ENCODE data around the gene CPA4. TPM values are rescaled to one million over a fixed set of nuclear protein-coding genes. Genes with fewer than 3 reads are reported as not detected.
A peak's percentile ranks its signal among the peaks of the same experiment; 100 is the strongest.

CPA4 gene
- total RNA-seq, 2 experiments from 2014 or later, result not detected

DNA sequence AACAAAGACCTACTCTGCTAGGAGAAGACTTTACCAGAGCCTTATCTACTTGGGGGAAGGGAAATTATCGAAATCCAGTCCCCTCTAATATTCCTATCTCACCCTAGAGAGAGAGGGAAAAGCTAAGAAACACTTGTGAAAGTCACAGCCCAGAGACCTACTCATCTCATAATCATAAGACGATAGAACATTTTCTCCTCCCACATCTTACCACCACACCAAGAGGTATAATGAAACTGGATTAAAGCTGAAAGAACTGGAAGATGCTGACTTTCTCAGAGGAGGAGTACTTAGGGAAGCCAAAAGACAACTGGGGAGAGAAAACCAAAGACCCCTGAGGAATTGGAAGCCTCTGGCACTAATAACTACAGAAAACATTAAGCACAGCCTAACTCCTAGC, 40.9 kb downstream of the CPA4 start:
- Mint-ChIP-seq H3K36me3 (ENCODE audit: low read depth) (no peaks in the 10 kb centered on the region), H3K27me3 (no peaks in the 10 kb centered on the region), H3K4me3 (no peak overlapping the region), H3K27ac (no peak overlapping the region), H3K4me1 (peaks cover 4% of the 10 kb centered on the region), H3K9me3 (ENCODE audit: low read depth) (no peaks in the 10 kb centered on the region)
- CTCF ChIA-PET, result interaction anchor here (1.1 to 1.3 kb wide), 2 partner anchors 33 to 90 kb away, joined by 3 read pairs; no protein-coding TSS in a partner anchor
- DNase-seq (no peak), ATAC-seq (peak; percentile 58)
- POLR2A ChIA-PET, result no interaction called here
- intact Hi-C loops (cut with DNase I, micrococcal nuclease), result no loop called here

DNA sequence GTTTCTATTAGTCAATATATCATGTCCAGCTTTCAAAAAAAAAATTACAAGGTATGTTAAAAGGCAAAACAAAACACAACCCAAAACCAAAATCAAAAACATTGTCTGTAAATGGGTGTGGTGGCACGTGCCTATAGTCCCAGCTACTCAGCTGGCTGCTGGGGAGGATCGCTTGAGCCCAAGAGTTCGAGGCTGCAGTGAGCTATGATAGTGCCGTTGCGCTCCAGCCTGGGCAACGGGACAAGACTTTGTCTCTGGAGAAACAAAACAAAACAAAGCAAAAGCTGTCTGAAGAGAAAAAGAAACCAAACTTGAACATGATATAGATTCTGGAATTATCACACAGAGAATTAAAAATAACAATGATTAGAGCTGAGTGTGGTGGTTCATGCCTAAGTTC, 41.3 kb downstream of the CPA4 start:
- no peaks in the 10 kb centered on the region for H3K27me3 Mint-ChIP-seq
- CTCF ChIA-PET, result interaction anchor here (1.3 kb wide), 1 partner anchor 91 kb away, joined by 3 read pairs; no protein-coding TSS in a partner anchor
- DNase-seq, result no peak
- H3K4me3 Mint-ChIP-seq, result no peak overlapping the region
- peaks cover 4% of the 10 kb centered on the region for H3K4me1 Mint-ChIP-seq
- H3K9me3 Mint-ChIP-seq (ENCODE audit: low read depth), result no peaks in the 10 kb centered on the region
- POLR2A ChIA-PET, result no interaction called here
- no peak overlapping the region for H3K27ac Mint-ChIP-seq
- H3K36me3 Mint-ChIP-seq (ENCODE audit: low read depth), result no peaks in the 10 kb centered on the region
- intact Hi-C loops (cut with DNase I, micrococcal nuclease), result no loop called here
- no peak for ATAC-seq

DNA sequence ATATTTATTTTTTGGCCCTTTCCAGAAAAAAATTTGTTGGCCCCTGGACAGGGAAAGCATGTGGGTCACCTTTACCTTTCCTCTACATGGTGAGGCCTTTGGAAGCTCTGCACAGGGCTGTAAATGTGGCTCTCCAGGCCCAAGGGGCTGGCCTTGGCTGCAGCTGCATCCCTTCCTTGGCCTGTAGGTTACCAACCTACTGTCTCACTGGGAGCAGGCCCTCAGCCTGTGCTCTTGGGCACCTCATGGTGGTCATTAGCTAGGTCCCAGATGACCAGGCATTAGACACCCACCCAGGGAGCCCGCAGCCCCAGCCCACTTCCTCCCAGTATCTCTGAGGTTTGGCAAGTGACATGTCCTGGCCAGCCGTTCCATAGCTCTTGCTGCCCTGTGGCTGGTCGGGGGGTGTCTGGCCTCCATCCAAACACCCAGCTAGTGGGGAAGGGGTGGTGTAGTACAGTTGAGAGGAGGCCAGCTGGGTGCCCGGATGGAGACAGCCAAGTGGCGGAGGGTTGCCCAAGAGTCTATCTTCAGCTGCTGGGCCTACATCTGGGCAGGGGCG, 44.5 kb downstream of the CPA4 start:
- Mint-ChIP-seq H3K4me3 (no peak overlapping the region), H3K9me3 (ENCODE audit: low read depth) (no peaks in the 10 kb centered on the region), H3K36me3 (ENCODE audit: low read depth) (no peaks in the 10 kb centered on the region), H3K4me1 (peaks cover 4% of the 10 kb centered on the region), H3K27me3 (no peaks in the 10 kb centered on the region), H3K27ac (no peak overlapping the region)
- intact Hi-C loops (cut with DNase I, micrococcal nuclease), result no loop called here
- POLR2A ChIA-PET, result no interaction called here
- no peak for DNase-seq
- CTCF ChIA-PET, result interaction anchor here (1.0 kb wide), 1 partner anchor 223 kb away, joined by 3 read pairs; no protein-coding TSS in a partner anchor
- ATAC-seq, result no peak

DNA sequence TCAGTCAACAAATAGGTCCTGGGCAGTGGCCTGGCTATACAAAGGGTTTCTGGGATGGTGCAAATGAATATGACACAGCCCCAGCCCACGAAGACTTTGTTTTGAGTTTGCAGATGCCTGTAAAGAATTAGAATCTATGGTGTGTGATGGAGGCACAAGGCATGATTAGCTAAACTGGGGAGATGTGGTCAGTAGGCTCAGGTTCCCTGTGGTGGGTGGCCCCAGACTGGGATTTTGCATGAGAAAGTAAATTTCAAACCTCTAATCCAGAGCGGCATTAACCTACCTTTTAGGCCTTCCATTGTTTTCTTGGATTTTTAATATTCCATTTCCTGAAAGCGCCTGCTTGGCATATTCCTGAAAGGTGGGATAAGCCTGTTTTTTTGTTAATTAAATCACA, 45.3 kb downstream of the CPA4 start:
- Mint-ChIP-seq H3K4me3 (no peak overlapping the region), H3K9me3 (ENCODE audit: low read depth) (no peaks in the 10 kb centered on the region), H3K27ac (no peak overlapping the region), H3K4me1 (peaks cover 4% of the 10 kb centered on the region), H3K27me3 (no peaks in the 10 kb centered on the region), H3K36me3 (ENCODE audit: low read depth) (no peaks in the 10 kb centered on the region)
- intact Hi-C loops (cut with DNase I, micrococcal nuclease), result no loop called here
- no peak for ATAC-seq
- DNase-seq, result no peak
- POLR2A ChIA-PET, result no interaction called here
- CTCF ChIA-PET, result no interaction called here

DNA sequence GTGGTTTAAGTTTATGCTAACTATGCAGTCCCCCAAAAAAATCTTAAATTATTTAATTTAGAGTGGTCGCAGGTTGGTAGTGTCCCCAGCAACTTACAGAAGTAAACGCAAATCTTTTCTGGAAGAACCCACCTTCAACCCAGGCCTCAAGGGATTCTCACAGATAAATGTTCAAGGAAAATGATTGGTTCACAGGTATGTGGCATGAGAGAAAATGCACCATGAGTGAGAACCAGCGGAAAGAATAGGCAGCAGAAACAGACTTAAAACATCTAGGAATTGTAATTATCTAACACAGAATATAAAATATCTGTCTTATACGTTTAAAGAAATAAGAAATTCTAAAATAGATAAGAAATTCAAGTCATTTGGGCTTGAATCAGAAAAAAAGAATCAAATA, 48.9 kb downstream of the CPA4 start:
- Mint-ChIP-seq H3K27ac (no peak overlapping the region), H3K4me1 (no peaks in the 10 kb centered on the region), H3K9me3 (ENCODE audit: low read depth) (no peaks in the 10 kb centered on the region), H3K4me3 (no peak overlapping the region), H3K36me3 (ENCODE audit: low read depth) (no peaks in the 10 kb centered on the region), H3K27me3 (peaks cover 2% of the 10 kb centered on the region)
- CTCF ChIA-PET, result no interaction called here
- DNase-seq (no peak), ATAC-seq (no peak)
- POLR2A ChIA-PET, result no interaction called here
- intact Hi-C loops (cut with DNase I, micrococcal nuclease), result no loop called here

DNA sequence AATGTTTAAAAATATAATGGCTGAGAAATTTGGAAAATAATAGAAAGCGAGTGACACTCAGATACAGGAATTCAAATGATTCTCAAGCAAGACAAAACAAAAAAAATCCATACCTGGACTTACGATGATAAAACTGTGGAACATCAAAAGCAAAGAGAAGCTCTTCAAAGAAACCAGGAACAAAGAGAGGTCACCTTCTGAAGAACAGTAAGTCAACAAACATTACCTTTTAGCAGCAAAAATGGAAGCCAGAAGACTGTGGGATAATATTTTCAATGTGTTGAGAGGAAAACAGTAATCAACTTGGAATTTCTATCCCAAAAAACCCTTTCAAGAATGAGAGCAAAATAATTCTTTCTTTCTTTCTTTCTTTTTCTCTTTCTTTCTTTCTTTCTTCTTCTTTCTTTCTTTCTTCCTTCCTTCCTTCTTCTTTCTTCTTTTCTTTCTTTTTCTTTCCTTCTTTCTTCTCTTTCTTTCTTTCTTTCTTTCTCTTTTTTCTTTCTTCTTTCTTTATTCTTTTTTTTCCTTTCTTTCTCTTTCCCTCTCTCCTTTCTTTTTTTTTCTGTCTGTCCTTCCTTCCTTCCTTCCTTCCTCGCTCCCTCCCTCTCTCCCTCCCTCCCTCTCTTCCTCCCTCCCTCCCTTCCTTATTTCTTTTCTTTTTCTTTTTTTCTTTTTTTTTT, 49.9 kb downstream of the CPA4 start:
- CTCF ChIA-PET, result interaction anchor here (1.0 kb wide), 1 partner anchor 13 kb away, joined by 3 read pairs; no protein-coding TSS in a partner anchor
- intact Hi-C loops (cut with DNase I, micrococcal nuclease), result no loop called here
- POLR2A ChIA-PET, result no interaction called here
- ATAC-seq, result no peak
- H3K36me3 Mint-ChIP-seq (ENCODE audit: low read depth), result no peaks in the 10 kb centered on the region
- peaks cover 2% of the 10 kb centered on the region for H3K27me3 Mint-ChIP-seq
- no peak for DNase-seq
- H3K4me3 Mint-ChIP-seq, result no peak overlapping the region
- H3K9me3 Mint-ChIP-seq (ENCODE audit: low read depth), result no peaks in the 10 kb centered on the region
- no peak overlapping the region for H3K27ac Mint-ChIP-seq
- H3K4me1 Mint-ChIP-seq, result no peaks in the 10 kb centered on the region

DNA sequence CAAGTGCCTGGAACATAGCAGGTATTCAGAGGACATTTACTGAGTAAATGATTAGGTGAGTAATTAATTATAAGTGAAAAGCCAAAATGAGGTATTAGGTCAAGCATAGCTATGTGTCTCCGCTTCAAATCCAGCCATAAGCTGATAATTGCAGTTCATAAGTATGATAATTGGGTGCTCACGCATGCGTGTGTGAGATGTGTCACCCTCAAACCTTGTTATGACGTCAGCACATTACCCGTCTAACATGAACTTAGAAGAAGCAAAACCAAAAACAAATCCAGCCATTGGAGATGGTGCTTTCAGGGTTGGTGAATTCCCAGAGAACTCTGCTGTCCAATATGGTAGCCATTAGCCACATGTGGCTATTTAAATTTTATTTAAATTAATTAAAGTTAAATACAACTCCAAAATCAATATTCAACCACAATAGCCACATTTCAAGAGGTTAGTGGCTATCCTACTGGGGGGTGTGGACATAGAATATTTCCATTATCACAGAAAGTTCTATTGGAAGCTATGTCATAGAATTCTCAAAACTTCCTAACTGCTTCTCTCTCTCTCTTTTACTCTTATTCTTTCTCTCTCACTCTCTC, 51.4 kb downstream of the CPA4 start, which contains the start of gene CPA5:
CPA5 (plus strand) TSS at position 546 of the 596 bp plus-strand sequence. CDS start 1,670 bp downstream, outside the sequence.
- H3K27me3 Mint-ChIP-seq, result peaks cover 2% of the 10 kb centered on the region
- H3K36me3 Mint-ChIP-seq (ENCODE audit: low read depth), result no peaks in the 10 kb centered on the region
- intact Hi-C loops (cut with DNase I, micrococcal nuclease), result no loop called here
- no peaks in the 10 kb centered on the region for H3K9me3 Mint-ChIP-seq (ENCODE audit: low read depth)
- ATAC-seq, result no peak
- ChIA-PET CTCF (interaction anchor here (0.9 to 1.4 kb wide), 2 partner anchors 14 to 412 kb away, joined by 3 to 4 read pairs; no protein-coding TSS in a partner anchor), POLR2A (no interaction called here)
- no peak for DNase-seq
- H3K27ac Mint-ChIP-seq, result no peak within 1 kb of the TSS
- no peak within 1 kb of the TSS for H3K4me3 Mint-ChIP-seq
- no peaks in the 10 kb centered on the region for H3K4me1 Mint-ChIP-seq

DNA sequence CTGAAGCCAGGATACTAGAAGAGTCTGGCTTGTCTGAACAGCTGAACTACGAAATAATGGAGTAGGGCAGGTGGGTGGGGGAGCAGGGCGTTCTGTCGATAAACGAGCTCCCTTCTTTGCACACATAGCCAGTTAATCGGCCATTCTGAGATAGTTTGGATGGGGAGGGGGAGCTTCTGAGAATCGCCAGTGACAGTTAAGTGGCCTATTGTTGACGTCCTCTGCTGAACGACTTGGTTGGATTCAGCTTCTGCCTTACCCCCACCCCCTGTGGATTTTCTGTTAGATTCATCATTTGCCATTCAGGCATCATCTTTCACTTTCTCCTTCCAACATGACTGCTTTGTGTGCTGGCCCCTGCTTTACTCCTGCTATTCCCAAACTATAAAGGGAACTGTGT, 52.2 kb downstream of the CPA4 start:
- intact Hi-C loops (cut with DNase I, micrococcal nuclease), result no loop called here
- H3K4me1 Mint-ChIP-seq, result peaks cover 2% of the 10 kb centered on the region
- ATAC-seq, result no peak
- H3K36me3 Mint-ChIP-seq (ENCODE audit: low read depth), result no peaks in the 10 kb centered on the region
- H3K9me3 Mint-ChIP-seq (ENCODE audit: low read depth), result no peaks in the 10 kb centered on the region
- POLR2A ChIA-PET, result no interaction called here
- H3K27me3 Mint-ChIP-seq, result peaks cover 2% of the 10 kb centered on the region
- no peak overlapping the region for H3K4me3 Mint-ChIP-seq
- DNase-seq, result no peak
- CTCF ChIA-PET, result interaction anchor here (0.7 to 1.4 kb wide), 3 partner anchors 13 to 411 kb away, joined by 3 to 4 read pairs (median 4); no protein-coding TSS in a partner anchor
- H3K27ac Mint-ChIP-seq, result no peak overlapping the region

DNA sequence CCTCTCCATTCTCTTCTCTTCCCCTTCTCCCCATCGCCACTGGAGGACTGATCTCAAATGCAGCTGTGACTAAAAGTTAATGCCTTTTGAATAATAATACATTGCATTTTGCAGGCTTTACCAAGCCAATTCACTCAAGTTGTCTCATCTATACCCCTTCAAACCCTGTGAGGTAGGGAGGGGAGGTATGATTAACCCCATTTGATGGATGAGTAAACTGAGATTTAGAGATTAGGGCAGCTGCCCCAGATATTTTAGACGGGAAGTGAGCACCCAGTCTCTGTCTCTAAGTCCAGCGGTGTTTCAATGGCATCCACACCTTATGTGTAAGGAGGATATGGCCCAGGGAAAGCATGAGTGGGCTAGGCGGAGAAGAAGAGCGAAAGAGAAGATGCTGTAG, 52.8 kb downstream of the CPA4 start:
- ATAC-seq (no peak), DNase-seq (no peak)
- Mint-ChIP-seq H3K4me1 (peaks cover 7% of the 10 kb centered on the region), H3K27ac (no peak overlapping the region), H3K9me3 (ENCODE audit: low read depth) (no peaks in the 10 kb centered on the region), H3K4me3 (no peak overlapping the region), H3K27me3 (peaks cover 2% of the 10 kb centered on the region), H3K36me3 (ENCODE audit: low read depth) (no peaks in the 10 kb centered on the region)
- POLR2A ChIA-PET, result no interaction called here
- CTCF ChIA-PET, result interaction anchor here (1.4 kb wide), 1 partner anchor 13 kb away, joined by 4 read pairs; no protein-coding TSS in a partner anchor
- intact Hi-C loops (cut with DNase I, micrococcal nuclease), result no loop called here

DNA sequence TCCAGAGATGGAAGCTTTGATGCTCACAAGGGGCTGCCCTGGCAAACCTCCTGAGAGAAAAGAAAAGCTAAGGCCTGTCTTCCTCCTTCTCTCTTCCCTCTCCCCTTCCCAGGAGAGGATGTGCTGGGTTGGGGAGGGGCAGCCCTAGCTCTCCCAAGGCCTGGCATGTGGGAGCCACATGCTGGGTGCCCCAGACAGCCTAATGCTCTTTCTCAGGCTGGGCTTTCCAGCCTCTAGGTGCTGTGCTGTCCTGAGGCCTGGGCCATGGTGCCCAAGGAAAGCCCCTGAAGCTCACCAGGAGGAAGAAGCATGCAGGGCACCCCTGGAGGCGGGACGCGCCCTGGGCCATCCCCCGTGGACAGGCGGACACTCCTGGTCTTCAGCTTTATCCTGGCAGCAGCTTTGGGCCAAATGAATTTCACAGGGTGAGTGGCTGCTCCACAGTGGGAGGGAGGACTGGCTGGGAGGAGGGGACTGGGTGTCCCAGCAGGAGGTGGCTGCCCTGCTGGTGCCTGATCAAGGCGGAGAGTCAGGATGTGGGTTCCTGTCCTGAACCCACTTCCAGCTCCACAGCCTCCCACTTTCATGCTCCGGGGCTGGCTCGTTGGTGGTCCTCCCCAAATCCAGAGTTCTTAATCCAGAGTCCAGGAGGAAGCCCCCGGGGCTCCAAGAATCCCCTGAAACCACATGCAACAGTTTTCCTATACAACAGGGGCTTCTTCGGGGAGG, 53.4 kb downstream of the CPA4 start:
- DNase-seq, result no peak
- no peak overlapping the region for H3K27ac Mint-ChIP-seq
- intact Hi-C loops (cut with DNase I, micrococcal nuclease), result no loop called here
- ATAC-seq, result no peak
- H3K4me1 Mint-ChIP-seq, result peaks cover 13% of the 10 kb centered on the region
- peaks cover 2% of the 10 kb centered on the region for H3K27me3 Mint-ChIP-seq
- ChIA-PET CTCF (interaction anchor here (1.4 kb wide), 1 partner anchor 12 kb away, joined by 4 read pairs; no protein-coding TSS in a partner anchor), POLR2A (no interaction called here)
- H3K9me3 Mint-ChIP-seq (ENCODE audit: low read depth), result no peaks in the 10 kb centered on the region
- H3K36me3 Mint-ChIP-seq (ENCODE audit: low read depth), result no peaks in the 10 kb centered on the region
- no peak overlapping the region for H3K4me3 Mint-ChIP-seq

DNA sequence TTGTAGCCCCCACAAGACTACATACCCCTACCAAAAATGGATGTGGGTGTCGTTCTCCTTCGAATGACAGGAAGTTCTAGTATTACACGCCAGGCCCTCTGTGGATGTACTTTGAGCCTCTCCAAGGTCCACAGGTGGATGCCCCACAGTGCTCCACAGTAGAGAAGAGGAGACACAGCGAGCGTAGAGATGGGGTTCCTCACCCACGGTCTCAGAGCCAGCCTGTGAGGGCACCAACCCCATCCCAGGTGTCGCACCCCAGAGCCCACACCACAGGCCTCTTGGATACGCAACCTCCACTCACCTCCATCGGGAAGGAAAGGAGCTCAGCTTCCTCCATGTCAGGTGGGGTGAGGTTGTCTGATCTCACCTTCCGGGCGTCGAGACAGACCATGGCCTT, 54.0 kb downstream of the CPA4 start:
- H3K27ac Mint-ChIP-seq, result no peak overlapping the region
- intact Hi-C loops (cut with DNase I, micrococcal nuclease), result no loop called here
- ChIA-PET POLR2A (no interaction called here), CTCF (no interaction called here)
- no peak overlapping the region for H3K4me3 Mint-ChIP-seq
- no peaks in the 10 kb centered on the region for H3K9me3 Mint-ChIP-seq (ENCODE audit: low read depth)
- H3K27me3 Mint-ChIP-seq, result peaks cover 2% of the 10 kb centered on the region
- H3K4me1 Mint-ChIP-seq, result peaks cover 15% of the 10 kb centered on the region
- no peak for DNase-seq
- ATAC-seq, result no peak
- H3K36me3 Mint-ChIP-seq (ENCODE audit: low read depth), result no peaks in the 10 kb centered on the region
